ENCODE results near the gene CCDC71L.

GRCh38 chr7:106608661-106609060, 52.3 kb downstream of the CCDC71L start:
- TF ChIP-seq, protein P1, sequence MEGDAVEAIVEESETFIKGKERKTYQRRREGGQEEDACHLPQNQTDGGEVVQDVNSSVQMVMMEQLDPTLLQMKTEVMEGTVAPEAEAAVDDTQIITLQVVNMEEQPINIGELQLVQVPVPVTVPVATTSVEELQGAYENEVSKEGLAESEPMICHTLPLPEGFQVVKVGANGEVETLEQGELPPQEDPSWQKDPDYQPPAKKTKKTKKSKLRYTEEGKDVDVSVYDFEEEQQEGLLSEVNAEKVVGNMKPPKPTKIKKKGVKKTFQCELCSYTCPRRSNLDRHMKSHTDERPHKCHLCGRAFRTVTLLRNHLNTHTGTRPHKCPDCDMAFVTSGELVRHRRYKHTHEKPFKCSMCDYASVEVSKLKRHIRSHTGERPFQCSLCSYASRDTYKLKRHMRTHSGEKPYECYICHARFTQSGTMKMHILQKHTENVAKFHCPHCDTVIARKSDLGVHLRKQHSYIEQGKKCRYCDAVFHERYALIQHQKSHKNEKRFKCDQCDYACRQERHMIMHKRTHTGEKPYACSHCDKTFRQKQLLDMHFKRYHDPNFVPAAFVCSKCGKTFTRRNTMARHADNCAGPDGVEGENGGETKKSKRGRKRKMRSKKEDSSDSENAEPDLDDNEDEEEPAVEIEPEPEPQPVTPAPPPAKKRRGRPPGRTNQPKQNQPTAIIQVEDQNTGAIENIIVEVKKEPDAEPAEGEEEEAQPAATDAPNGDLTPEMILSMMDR (IDR thresholded peaks at IDR 0.05 in 2 of 3, conservative IDR thresholded peaks at IDR 0.05 in 1 of 3; ENCODE audit: borderline replicate concordance in 1 of 3, insufficient read depth in 1 of 3, low read depth in 2 of 3, low read length in 2 of 3) = no peak
- TF ChIP-seq SIN3A (IDR thresholded peaks at IDR 0.05; ENCODE audit: low read depth) (no peak), POLR2A (IDR thresholded peaks at IDR 0.05; ENCODE audit: borderline replicate concordance, extremely low read depth, insufficient read depth, insufficient read length) (no peak), SRF (IDR thresholded peaks at IDR 0.05; ENCODE audit: low read depth) (no peak), JUND (IDR thresholded peaks at IDR 0.05) (no peak), CEBPB (IDR thresholded peaks at IDR 0.05; ENCODE audit: low read depth) (no peak), EZH2 (IDR thresholded peaks at IDR 0.05) (no peak), YY1 (IDR thresholded peaks at IDR 0.05; ENCODE audit: extremely low read depth, insufficient replicate concordance, low read depth, low read length) (no peak)
- TF ChIP-seq, protein P2, sequence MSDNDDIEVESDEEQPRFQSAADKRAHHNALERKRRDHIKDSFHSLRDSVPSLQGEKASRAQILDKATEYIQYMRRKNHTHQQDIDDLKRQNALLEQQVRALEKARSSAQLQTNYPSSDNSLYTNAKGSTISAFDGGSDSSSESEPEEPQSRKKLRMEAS (IDR thresholded peaks at IDR 0.05) = no peak

All from HCT116 (cell line).